Kidney (tissue), 14 donors: ENCODE results near the gene VTI1A. TPM values are rescaled to one million over a fixed set of nuclear protein-coding genes. Genes with fewer than 3 reads are reported as not detected.

Source experiments
- DNase-seq, 5 donors: peaks; one replicate each; pipeline ENCODE4 v3.0.0-alpha.2; 2013 to 2020
- FAIRE-seq: peaks from 2 replicates; lab custom pipeline; 2012; peaks lifted over from hg19 to GRCh38; lab: Jason Lieb, UNC
- H3K27ac ChIP-seq, 2 donors: one replicate each; pipeline ENCODE4 v1.7.0; 2013; ENCODE audit warnings: low read depth in 2 of 2, low read length in 2 of 2, inconsistent platforms in 1 of 2
- H3K27me3 ChIP-seq: one replicate; pipeline ENCODE4 v1.7.1; 2013; ENCODE audit warnings: low read length, inconsistent platforms; ENCODE audit not compliant: control insufficient read depth, insufficient read depth
- H3K36me3 ChIP-seq, 3 donors: one replicate each; pipeline versions ENCODE4 v1.7.0 to v1.7.1; 2013; ENCODE audit warnings: low read length in 3 of 3, control low read depth in 1 of 3, inconsistent platforms in 1 of 3; ENCODE audit not compliant: insufficient read depth in 3 of 3, control insufficient read depth in 2 of 3
- H3K4me1 ChIP-seq, 3 donors: one replicate each; pipeline versions ENCODE4 v1.7.0 to v1.7.1; 2013; ENCODE audit warnings: low read length in 3 of 3, inconsistent platforms in 1 of 3, low read depth in 1 of 3; ENCODE audit not compliant: control insufficient read depth in 2 of 3, insufficient read depth in 2 of 3
- H3K4me3 ChIP-seq, 3 donors: one replicate each; pipeline versions ENCODE4 v1.7.0 to v1.8.1; 2013; ENCODE audit warnings: low read length in 3 of 3, control low read depth in 1 of 3, inconsistent platforms in 1 of 3
- H3K9ac ChIP-seq, 3 donors: one replicate each; pipeline versions ENCODE4 v1.7.0 to v1.7.1; 2013; ENCODE audit warnings: low read length in 3 of 3, control low read depth in 1 of 3, inconsistent platforms in 1 of 3
- H3K9me3 ChIP-seq, 3 donors: one replicate each; pipeline versions ENCODE4 v1.7.0 to v1.7.1; 2013; ENCODE audit warnings: low read length in 3 of 3, control low read depth in 1 of 3, inconsistent platforms in 1 of 3; ENCODE audit not compliant: control insufficient read depth in 2 of 3, insufficient read depth in 1 of 3
- CTCF ChIP-seq: IDR thresholded peaks from 3 replicates; pipeline ENCODE4 v1.5.1; 2012; ENCODE audit warnings: mild to moderate bottlenecking, moderate library complexity, borderline replicate concordance; ENCODE audit not compliant: insufficient read depth; ENCODE audit errors: extremely low read depth
- intact Hi-C: fragments of 100-400 bp; cut with DNase I; formaldehyde crosslinking; loops from one replicate; pipeline ENCODE4 v1.11.1; 2022
- polyA plus RNA-seq: library from polyadenylated mRNA; stranded (reverse); fragments of 350-450 nt; fragmentation: Illumina TruSeq; extraction: RNeasy Lipid Tissue Mini Kit (QIAGEN cat#74804); gene quantifications from one replicate; pipeline ENCODE4 v1.2.3, GENCODE V29; 2014; ENCODE audit warnings: low read depth, low replicate concordance; ENCODE audit not compliant: insufficient read depth
- total RNA-seq: library from RNA; stranded (reverse); fragmentation: NEBNext Ultra II Directional; extraction: Animal tissue kit (Norgen Biotek cat#: 25700); gene quantifications from one replicate; pipeline ENCODE4 v1.2.1, GENCODE V29; 2021
- donor health status: control.
- donor health status: control.
- donor health status: control.
- donor health status: control.
- donor health status: control.
- donor health status: DM: yes; HTN: yes; CAD: no.
- donor health status: Normal renal cell carcinoma (clear cell type).

VTI1A gene
- total and polyA plus RNA-seq, 2 donors from 2014 or later: 9.2 to 41.8 TPM

GRCh38 chr10:112756235-112756527 is 309.2 kb downstream of the VTI1A start:
- Histone ChIP-seq H3K27me3 (no peaks in the 10 kb centered on the region), H3K4me3 (no peak overlapping the region), H3K9me3 (no peaks in the 10 kb centered on the region), H3K27ac (no peak overlapping the region), H3K4me1 (peaks cover 0 to 3% (median 0%) of the 10 kb centered on the region in 3 donors), H3K36me3 (no peaks in the 10 kb centered on the region), H3K9ac (no peak overlapping the region)
- no peak for TF ChIP-seq CTCF
- intact Hi-C loops: no loop called here
- DNase-seq: no peak
- FAIRE-seq: no peak

- no peak for FAIRE-seq
- intact Hi-C loops: no loop called here
Measured at GRCh38 chr10:112758961-112759360, 311.9 kb downstream of the VTI1A start.

GRCh38 chr10:112759496-112759895 is 312.5 kb downstream of the VTI1A start:
- intact Hi-C loops: no loop called here

More at GRCh38 chr10:112758961-112759360, 311.9 kb downstream of the VTI1A start:
- Histone ChIP-seq H3K9me3 (no peaks in the 10 kb centered on the region), H3K4me3 (no peak overlapping the region), H3K4me1 (peaks cover 0 to 3% (median 0%) of the 10 kb centered on the region in 3 donors), H3K36me3 (no peaks in the 10 kb centered on the region), H3K27me3 (no peaks in the 10 kb centered on the region), H3K27ac (no peak overlapping the region), H3K9ac (no peak overlapping the region)
- DNase-seq: peak in 1 of 5 donors; percentile 37
- no peak for TF ChIP-seq CTCF

More at GRCh38 chr10:112759496-112759895, 312.5 kb downstream of the VTI1A start:
- Histone ChIP-seq H3K9ac (no peak overlapping the region), H3K4me3 (no peak overlapping the region), H3K27me3 (no peaks in the 10 kb centered on the region), H3K9me3 (no peaks in the 10 kb centered on the region), H3K36me3 (no peaks in the 10 kb centered on the region), H3K27ac (no peak overlapping the region), H3K4me1 (no peaks in the 10 kb centered on the region)
- TF ChIP-seq CTCF: no peak
- DNase-seq: peak in 2 of 5 donors; percentile 46 to 53
- FAIRE-seq: no peak
